HFFc6 (cell line): Measurements from ENCODE around the gene PLK5. TPM values are rescaled to one million over a fixed set of nuclear protein-coding genes. Genes with fewer than 3 reads are reported as not detected.

Source experiments
- DNase-seq: peaks from one replicate; pipeline ENCODE4 v3.0.0-alpha.2; 2018
- H3K27ac Mint-ChIP-seq: 2 replicates; pipeline ENCODE4 v1.8.0; 2020; ENCODE audit warnings: mild to moderate bottlenecking, mixed read lengths
- H3K27me3 Mint-ChIP-seq: 2 replicates; pipeline ENCODE4 v1.8.0; 2021; ENCODE audit warnings: mild to moderate bottlenecking, moderate library complexity, mixed read lengths; ENCODE audit not compliant: insufficient read depth
- H3K36me3 Mint-ChIP-seq: 2 replicates; pipeline ENCODE4 v1.8.0; 2021; ENCODE audit warnings: low read depth, mixed read lengths
- H3K4me1 Mint-ChIP-seq: 2 replicates; pipeline ENCODE4 v1.8.0; 2020; ENCODE audit warnings: low read depth, mixed read lengths
- H3K4me3 Mint-ChIP-seq: 2 replicates; pipeline ENCODE4 v1.8.0; 2020; ENCODE audit warnings: mild to moderate bottlenecking, moderate library complexity, mixed read lengths
- H3K9me3 Mint-ChIP-seq: 2 replicates; pipeline ENCODE4 v1.8.0; 2020; ENCODE audit warnings: mild to moderate bottlenecking, mixed read lengths
- total RNA-seq, 6 experiments: library from RNA; stranded (reverse); fragmentation: NEBNext Ultra II Directional; extraction: Animal tissue kit (Norgen Biotek cat#: 25700); gene quantifications; 2 replicates in 1 of 6; 3 replicates in 5 of 6; pipeline ENCODE4 v1.2.3, GENCODE V29; 2021
- TF ChIP-seq, protein P1 (sequence below): fragments of 200-600 bp; sonication (generic); IDR thresholded peaks from 2 replicates; pipeline ENCODE4 v1.5.0; 2021; ENCODE audit warnings: antibody characterized with exemption, mild to moderate bottlenecking

The PLK5 gene
- total RNA-seq, 6 experiments from 2014 or later: 0.26 to 1.3 (median 0.70) TPM

DNA sequence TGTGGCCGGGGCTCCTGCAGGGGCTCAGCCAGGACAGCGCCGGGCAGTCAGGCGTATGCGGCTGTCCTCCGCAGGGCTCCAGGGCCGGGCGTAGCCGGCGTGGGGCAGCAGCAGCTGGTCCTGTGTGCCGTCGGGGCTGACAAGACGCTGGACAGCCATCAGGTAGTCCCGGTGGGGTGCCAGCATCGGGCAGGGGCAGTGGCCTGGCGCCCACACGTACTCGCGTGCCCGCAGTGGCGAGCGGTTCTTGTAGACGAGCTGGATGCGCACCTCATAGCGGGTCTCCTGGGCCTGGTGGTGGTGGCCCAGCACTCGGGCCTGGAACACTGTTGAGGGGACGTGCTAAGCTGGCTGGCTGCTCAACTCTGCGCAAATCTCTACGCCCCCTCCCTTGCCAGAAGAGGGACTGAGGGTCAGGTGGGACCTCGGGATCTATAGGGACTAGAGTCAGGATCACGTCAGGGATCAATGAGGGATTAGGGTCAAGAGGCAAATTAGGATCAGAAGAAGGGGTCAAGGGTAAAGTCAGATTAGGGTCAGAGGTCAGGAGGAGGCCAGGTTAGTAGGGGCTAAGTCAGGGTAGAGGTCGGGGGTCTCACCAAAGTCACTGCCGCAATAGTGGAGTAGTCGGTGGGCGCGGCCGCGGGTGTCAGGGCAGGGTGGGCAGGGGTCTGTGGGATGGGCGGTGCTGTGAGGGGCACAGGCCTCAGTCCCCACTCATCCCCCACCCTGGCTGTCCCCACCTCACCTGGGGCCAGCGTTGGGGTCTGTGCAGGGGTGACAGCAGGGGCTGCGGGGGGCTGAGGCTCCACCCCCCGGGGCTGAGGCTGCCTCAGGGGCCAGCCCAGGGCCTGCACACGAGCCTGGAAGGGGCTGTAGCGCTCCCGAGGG is 17.6 kb upstream of the PLK5 start:
- H3K27ac Mint-ChIP-seq: no peak overlapping the region
- no peak for DNase-seq
- TF ChIP-seq, protein P1, sequence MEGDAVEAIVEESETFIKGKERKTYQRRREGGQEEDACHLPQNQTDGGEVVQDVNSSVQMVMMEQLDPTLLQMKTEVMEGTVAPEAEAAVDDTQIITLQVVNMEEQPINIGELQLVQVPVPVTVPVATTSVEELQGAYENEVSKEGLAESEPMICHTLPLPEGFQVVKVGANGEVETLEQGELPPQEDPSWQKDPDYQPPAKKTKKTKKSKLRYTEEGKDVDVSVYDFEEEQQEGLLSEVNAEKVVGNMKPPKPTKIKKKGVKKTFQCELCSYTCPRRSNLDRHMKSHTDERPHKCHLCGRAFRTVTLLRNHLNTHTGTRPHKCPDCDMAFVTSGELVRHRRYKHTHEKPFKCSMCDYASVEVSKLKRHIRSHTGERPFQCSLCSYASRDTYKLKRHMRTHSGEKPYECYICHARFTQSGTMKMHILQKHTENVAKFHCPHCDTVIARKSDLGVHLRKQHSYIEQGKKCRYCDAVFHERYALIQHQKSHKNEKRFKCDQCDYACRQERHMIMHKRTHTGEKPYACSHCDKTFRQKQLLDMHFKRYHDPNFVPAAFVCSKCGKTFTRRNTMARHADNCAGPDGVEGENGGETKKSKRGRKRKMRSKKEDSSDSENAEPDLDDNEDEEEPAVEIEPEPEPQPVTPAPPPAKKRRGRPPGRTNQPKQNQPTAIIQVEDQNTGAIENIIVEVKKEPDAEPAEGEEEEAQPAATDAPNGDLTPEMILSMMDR: no peak
- peaks cover 5% of the 10 kb centered on the region; the same call in 1 of the 2 replicates for H3K4me1 Mint-ChIP-seq
- H3K36me3 Mint-ChIP-seq: peaks cover 6% of the 10 kb centered on the region; the same call in 1 of the 2 replicates
- no peak overlapping the region for H3K4me3 Mint-ChIP-seq
- peaks cover 13% of the 10 kb centered on the region for H3K27me3 Mint-ChIP-seq
- 0 out of 2 replicates have a peak, but pooled peaks cover 3% of the 10 kb centered on the region for H3K9me3 Mint-ChIP-seq

DNA sequence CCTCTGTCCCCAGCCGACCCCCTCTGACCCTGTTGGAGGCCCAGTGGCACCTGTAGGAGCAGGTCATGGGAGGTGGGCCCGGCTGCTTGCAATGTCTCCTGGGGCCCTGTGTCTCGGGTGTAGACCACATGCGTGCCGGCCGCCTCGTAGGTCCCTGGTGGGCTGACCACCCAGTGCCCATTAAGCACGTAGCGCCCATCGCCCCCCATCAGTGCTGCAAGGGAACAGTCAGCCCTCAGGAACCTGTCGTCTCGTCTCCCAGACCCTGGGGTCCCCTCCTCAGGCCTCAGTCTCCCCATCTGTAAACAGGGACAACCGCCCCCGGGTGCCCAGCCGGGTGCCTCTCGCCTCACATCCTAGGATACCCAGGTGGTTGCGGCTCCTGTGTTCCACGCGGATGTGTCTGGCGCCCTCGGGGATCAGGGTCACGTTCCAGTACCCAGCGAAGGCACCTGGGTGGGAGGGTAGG is 16.7 kb upstream of the PLK5 start:
- Mint-ChIP-seq H3K4me1 (peaks cover 5% of the 10 kb centered on the region; the same call in 1 of the 2 replicates), H3K36me3 (peaks cover 6% of the 10 kb centered on the region; the same call in 1 of the 2 replicates), H3K9me3 (0 out of 2 replicates have a peak, but pooled peaks cover 3% of the 10 kb centered on the region), H3K27me3 (peaks cover 13% of the 10 kb centered on the region), H3K27ac (no peak overlapping the region; the same call in 1 of the 2 replicates), H3K4me3 (no peak overlapping the region)
- TF ChIP-seq, protein P1: no peak
- DNase-seq: no peak

DNA sequence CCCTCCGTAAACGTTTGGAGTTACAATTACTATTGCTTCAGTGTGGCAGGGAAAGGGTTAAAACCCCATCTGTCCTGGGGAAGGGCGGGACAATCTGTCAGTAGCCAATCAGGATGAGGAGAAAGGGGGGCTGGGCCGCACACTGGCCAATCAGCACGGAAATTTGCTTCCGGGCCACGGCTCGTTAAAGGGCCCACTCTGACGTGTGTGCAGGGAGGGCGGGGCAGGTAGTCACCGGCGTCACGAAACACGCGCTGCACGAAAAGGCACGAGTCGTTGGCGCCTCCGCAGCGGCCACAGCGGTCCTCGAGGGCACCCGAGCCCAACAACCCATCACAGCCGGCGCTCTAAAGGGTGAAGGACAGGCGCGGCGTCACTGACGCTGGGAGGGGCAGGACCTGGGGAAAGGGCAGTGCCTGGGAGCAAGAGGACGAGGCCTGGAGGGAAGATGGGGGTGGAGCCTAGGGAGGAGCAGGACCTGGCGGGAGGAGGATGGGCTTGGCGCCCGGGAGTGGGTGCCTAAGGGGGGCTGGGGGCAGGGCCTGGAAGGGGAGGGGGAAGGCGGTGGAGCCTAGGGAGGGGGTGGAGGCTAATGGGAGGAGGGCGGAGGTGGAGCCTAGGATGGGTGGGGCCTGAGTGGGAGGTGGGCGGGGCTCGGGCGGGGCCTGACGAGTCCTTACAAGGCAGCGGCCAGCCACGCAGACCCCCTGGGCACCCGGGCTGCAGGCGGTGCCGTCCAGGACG is 15.9 kb upstream of the PLK5 start:
- Mint-ChIP-seq H3K4me3 (peak overlapping the region; percentile 83), H3K36me3 (peaks cover 6% of the 10 kb centered on the region; the same call in 1 of the 2 replicates), H3K4me1 (peaks cover 5% of the 10 kb centered on the region; the same call in 1 of the 2 replicates), H3K9me3 (0 out of 2 replicates have a peak, but pooled peaks cover 3% of the 10 kb centered on the region), H3K27ac (peak overlapping the region; percentile 91), H3K27me3 (peaks cover 9% of the 10 kb centered on the region)
- TF ChIP-seq, protein P1: no peak
- peak; percentile 90 for DNase-seq

DNA sequence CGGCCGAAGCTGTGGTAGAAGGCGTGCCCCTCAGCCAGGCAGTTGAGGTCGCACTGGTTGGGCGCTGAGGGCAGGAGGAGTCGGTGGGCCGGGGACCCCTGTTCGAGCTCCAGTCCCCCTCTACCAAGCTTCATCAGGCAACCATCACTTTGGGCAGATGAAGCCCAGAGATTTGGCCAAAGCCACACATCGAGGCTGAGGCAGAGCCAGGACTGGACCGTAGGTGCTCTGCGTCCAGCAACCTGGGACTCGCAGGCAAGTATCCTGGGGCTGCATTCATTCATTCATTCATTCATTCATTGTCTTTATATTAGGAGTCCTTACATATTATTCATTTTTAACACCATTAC is 15.4 kb upstream of the PLK5 start:
- Mint-ChIP-seq H3K4me3 (no peak overlapping the region), H3K27me3 (peaks cover 6% of the 10 kb centered on the region), H3K27ac (no peak overlapping the region), H3K36me3 (peaks cover 6% of the 10 kb centered on the region; the same call in 1 of the 2 replicates), H3K4me1 (peaks cover 5% of the 10 kb centered on the region; the same call in 1 of the 2 replicates), H3K9me3 (0 out of 2 replicates have a peak, but pooled peaks cover 3% of the 10 kb centered on the region)
- TF ChIP-seq, protein P1: no peak
- no peak for DNase-seq
